Hypothalamus (tissue), 51 donors: ENCODE results near the gene TRMT6.

Source experiments
- DNase-seq, 51 donors: peaks; one replicate each; lab custom pipeline; 2025; lab: John Stamatoyannopoulos, UW

Gene TRMT6

GRCh38 chr20:5950271-5951031, at the start of gene TRMT6, which contains the start of gene MCM8:
TSS of gene TRMT6 (minus strand) at chr20:5950533. CDS start at chr20:5950405, 128 bp downstream.
TSS of gene MCM8 (plus strand) at chr20:5950652. CDS start at chr20:5952016, 1,364 bp downstream.
- peak; percentile 37 to 96 (median 91) for DNase-seq

- DNase-seq: peak in 1 of 51 donors; percentile 3
Measured at GRCh38 chr20:5999783-6000182, 49.5 kb upstream of the TRMT6 start.

GRCh38 chr20:5996765-5997164, 46.4 kb upstream of the TRMT6 start:
- DNase-seq: no peak

- no peak for DNase-seq
Measured at GRCh38 chr20:5991623-5992441, 41.5 kb upstream of the TRMT6 start.

GRCh38 chr20:5990946-5991345, 40.6 kb upstream of the TRMT6 start:
- DNase-seq: no peak

- DNase-seq: no peak
Measured at GRCh38 chr20:5989539-5989938, 39.2 kb upstream of the TRMT6 start.

GRCh38 chr20:5987383-5987782, 37.0 kb upstream of the TRMT6 start:
- no peak for DNase-seq

- no peak for DNase-seq
Measured at GRCh38 chr20:5980720-5981538, 30.6 kb upstream of the TRMT6 start.

GRCh38 chr20:5979801-5980200, 29.5 kb upstream of the TRMT6 start:
- no peak for DNase-seq

GRCh38 chr20:5977975-5978374, 27.6 kb upstream of the TRMT6 start:
- no peak for DNase-seq

- no peak for DNase-seq
Measured at GRCh38 chr20:5977223-5977622, 26.9 kb upstream of the TRMT6 start.

GRCh38 chr20:5975778-5976177, 25.4 kb upstream of the TRMT6 start:
- DNase-seq: no peak

GRCh38 chr20:5974531-5974930, 24.2 kb upstream of the TRMT6 start:
- DNase-seq: no peak

GRCh38 chr20:5973971-5974370, 23.6 kb upstream of the TRMT6 start:
- no peak for DNase-seq

- DNase-seq: no peak
Measured at GRCh38 chr20:5973172-5973571, 22.8 kb upstream of the TRMT6 start.

GRCh38 chr20:5971203-5971602, 20.9 kb upstream of the TRMT6 start:
- DNase-seq: no peak

GRCh38 chr20:5970381-5970780, 20.0 kb upstream of the TRMT6 start:
- peak in 1 of 51 donors; percentile 3 for DNase-seq

GRCh38 chr20:5969940-5970339, 19.6 kb upstream of the TRMT6 start:
- no peak for DNase-seq

GRCh38 chr20:5969348-5969935, 19.1 kb upstream of the TRMT6 start:
- DNase-seq: no peak

- DNase-seq: no peak
Measured at GRCh38 chr20:5968462-5968861, 18.1 kb upstream of the TRMT6 start.

- no peak for DNase-seq
Measured at GRCh38 chr20:5967469-5967868, 17.1 kb upstream of the TRMT6 start.
